ENCODE measurements around the gene SEMA3B.

SEMA3B gene

DNA sequence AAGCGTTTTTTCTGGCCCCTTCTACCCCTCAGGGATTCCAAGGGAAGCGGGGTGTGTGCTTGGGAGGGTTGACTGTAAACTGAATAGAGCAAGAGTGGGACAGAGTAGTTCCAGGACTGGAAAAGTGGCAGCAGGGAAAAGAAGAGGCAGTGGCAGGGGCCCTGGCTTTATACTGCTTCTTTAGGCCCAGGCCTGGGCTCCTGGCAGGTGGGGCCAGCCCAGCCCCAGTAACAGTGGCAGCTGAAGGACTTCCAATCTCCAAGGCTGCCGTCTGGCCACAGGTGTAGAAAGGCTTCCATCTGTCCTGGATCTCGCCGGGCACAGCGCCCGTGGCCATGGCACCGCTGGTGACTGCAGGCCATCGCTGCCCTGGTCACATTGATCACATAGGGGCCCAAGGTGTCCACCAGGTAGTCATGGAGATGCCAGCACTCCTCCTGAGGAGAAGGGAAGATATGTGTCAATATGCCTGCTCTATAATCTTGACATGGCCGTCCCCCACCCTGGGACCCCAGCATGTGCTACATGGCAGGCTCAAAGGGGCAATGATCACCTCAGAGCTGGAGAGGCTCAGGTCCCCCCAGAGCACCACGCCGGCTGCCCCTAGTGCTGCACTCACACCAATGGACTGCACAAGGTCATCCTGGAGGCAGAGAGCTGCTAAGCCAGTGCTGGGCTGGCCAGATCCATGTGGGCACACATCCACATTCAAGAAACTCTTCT is 24.3 kb downstream of the SEMA3B start:
- no peaks in the 10 kb centered on the region for H3K9me3 Mint-ChIP-seq
- H3K27me3 Mint-ChIP-seq = no peaks in the 10 kb centered on the region
- intact Hi-C loops (cut with micrococcal nuclease) = no loop called here
- H3K27ac Mint-ChIP-seq = peak overlapping the region; percentile 80
- no peak overlapping the region for H3K4me3 Mint-ChIP-seq
- peaks cover 26% of the 10 kb centered on the region for H3K4me1 Mint-ChIP-seq (ENCODE audit: low read depth)
- H3K36me3 Mint-ChIP-seq (ENCODE audit: low read depth) = peaks cover 37% of the 10 kb centered on the region

DNA sequence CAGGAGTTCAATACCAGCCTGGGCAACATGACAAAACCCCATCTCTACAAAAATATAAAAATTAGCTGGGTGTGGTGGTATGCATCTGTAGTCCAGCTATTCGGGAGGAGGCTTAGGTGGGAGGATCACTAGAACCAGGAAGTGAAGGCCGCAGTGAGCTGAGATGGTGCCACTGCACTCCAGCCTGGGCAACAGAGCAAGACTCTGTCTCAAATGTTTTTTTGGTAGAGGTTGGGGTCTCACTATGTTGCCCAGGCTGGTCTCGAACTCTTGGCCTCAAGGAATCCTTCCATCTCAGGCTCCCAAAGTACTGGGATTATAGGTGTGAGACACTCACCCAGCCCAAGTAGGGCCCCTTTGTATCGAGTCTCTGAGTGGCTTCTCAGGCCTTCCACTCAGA is 25.1 kb downstream of the SEMA3B start:
- H3K27ac Mint-ChIP-seq = peak overlapping the region; percentile 22
- intact Hi-C loops (cut with micrococcal nuclease) = no loop called here

DNA sequence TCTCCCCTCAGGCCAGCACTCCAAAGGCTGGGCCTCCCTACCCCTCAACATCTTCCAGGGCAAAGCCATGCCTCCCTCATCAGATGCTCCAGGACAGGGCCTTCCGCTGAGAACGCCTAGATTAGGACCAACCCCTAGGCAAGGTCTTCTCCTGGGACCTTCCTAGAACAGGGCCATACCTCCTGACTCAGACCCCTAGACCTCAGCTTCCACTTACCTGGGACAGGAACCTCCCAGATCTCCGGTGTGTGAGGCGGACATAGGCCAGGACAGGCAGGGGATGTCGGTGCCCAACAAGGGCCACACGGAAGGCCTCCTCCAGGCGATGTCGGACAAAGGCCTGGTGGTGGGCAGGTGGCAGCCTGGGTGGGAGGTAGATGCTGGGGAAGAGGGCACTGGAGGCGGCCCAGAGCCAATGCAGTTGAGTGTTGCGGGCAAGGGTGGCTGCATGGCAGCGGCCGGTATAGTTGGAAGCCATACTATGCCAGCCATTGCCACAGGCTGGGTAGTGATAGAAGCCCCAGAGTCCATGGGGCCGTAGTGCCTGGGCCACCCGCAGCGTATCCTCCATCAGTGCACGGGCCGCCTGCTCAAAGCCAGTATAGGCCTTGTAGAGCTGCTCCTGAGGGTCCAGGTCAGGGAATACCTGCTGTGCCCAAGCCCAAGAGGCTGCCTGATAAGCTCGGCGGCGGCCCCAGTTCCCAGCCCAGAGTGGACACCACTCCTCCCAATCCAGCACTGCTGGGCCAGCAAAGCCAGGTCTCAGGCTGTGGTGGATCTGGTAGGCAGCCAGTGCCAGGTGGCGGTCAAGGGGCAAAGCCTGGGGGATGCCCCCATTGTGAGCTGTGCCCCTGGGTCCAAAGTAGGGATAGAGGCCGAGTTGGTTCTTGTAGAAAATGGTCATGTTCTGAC is 25.8 kb downstream of the SEMA3B start:
- Mint-ChIP-seq H3K4me3 (no peak overlapping the region), H3K9me3 (no peaks in the 10 kb centered on the region), H3K27me3 (no peaks in the 10 kb centered on the region), H3K36me3 (ENCODE audit: low read depth) (peaks cover 29% of the 10 kb centered on the region), H3K4me1 (ENCODE audit: low read depth) (peaks cover 28% of the 10 kb centered on the region), H3K27ac (peak overlapping the region; percentile 22)
- intact Hi-C loops (cut with micrococcal nuclease) = no loop called here

More for the DNA sequence above, 25.1 kb downstream of the SEMA3B start:
- Mint-ChIP-seq H3K9me3 (no peaks in the 10 kb centered on the region), H3K4me1 (ENCODE audit: low read depth) (peaks cover 28% of the 10 kb centered on the region), H3K4me3 (no peak overlapping the region), H3K36me3 (ENCODE audit: low read depth) (peaks cover 33% of the 10 kb centered on the region), H3K27me3 (no peaks in the 10 kb centered on the region)

DNA sequence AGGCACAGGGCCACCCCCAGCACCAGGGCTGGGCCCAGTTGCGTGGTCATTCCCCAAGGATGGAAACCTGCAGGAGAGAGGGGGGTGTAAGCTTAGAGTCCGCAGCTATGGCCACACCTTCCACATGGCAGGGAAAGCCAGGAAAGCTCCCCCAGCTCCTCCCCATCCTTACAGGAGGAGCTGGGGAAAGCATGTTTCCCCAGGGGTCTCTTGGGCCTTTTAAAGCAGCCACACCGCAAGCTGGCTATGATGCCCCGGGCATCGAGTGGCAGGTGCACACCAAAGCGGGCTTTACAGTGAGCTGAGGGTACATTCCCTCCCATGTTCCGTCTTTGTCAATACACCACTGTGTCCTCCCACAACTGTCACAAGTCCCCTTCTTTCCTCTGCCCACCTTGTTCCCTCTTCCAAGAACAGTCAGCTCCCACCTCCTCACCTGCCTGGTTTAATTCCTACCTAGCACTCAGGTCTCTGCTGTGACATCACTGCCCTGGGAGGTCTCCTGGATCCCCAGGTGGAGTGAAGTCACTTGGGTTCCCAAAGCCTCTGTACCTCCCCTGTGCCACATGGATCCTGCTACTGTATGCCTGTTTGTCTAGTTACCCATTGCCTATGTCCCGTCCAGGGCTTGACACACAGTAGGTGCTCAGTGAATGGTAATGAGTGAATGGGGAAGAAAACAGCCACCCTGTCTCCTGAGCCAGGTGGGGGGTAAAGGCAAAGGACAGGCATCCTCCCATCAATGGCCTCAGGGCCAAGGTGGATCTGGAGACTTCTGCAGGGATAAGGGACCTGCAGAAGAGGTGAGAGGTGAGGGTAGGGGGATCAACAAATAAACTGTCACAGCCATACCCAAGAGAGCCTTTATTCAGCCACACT is 26.8 kb downstream of the SEMA3B start:
- Mint-ChIP-seq H3K27me3 (no peaks in the 10 kb centered on the region), H3K4me1 (ENCODE audit: low read depth) (peaks cover 38% of the 10 kb centered on the region), H3K27ac (no peak overlapping the region)

DNA sequence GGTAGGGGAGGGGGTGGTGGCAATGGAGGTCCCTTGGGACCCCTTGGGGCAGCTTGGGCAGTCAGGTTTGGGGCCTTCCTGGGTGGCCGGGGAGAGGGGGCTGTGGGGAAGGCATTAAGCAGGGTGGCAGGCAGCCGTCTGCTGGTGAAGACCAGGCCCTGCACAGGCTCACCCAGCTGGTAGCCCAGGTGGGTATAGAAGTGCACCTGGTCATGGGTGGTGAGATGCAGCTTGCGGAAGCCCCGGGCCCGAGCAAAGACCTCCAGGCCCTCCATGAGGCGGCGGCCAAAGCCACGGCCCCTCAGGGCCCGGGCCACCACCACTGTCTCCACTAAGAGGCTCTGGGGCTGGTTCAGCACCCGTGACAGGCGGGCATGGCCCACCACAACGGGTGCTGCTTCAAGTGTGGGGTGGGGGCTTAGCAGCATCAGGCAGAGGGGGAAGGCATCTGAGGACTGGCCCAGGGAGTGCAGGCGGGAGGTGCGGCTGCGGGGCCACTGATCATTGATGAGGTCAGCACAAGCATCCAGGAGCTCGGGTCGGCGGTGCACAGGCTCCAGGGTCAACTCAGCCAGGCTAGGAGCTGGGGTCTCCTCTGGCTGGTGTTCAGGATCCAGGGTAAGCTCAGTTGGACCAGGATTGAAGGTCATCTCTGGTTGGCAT is 27.9 kb downstream of the SEMA3B start:
- Mint-ChIP-seq H3K27me3 (no peaks in the 10 kb centered on the region), H3K27ac (no peak overlapping the region)

More for the DNA sequence above, 26.8 kb downstream of the SEMA3B start:
- Mint-ChIP-seq H3K36me3 (ENCODE audit: low read depth) (peaks cover 19% of the 10 kb centered on the region), H3K9me3 (no peaks in the 10 kb centered on the region), H3K4me3 (no peak overlapping the region)
- intact Hi-C loops (cut with micrococcal nuclease) = no loop called here

DNA sequence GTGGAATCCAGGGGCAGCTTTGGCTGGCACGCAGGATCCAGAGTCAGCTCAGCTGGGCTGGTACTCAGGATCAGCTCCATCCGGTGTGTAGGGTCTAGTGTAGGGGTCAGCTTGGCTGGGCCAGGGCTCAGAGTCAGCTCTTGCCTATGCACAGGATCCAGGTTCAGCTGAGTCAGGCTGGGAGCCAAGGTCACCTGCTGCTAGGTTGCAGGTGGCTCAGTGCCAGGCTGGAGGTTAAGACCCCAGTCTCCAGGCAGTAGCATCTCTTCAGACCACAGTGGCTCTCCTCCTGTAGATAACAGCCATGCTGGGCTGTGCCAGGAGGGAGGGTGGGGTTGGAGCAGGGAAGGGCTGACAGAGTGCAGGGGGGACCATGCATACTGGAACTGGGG is 28.4 kb downstream of the SEMA3B start:
- peaks cover 37% of the 10 kb centered on the region for H3K4me1 Mint-ChIP-seq (ENCODE audit: low read depth)
- no peaks in the 10 kb centered on the region for H3K9me3 Mint-ChIP-seq
- H3K36me3 Mint-ChIP-seq (ENCODE audit: low read depth) = peaks cover 19% of the 10 kb centered on the region
- intact Hi-C loops (cut with micrococcal nuclease) = no loop called here
- no peaks in the 10 kb centered on the region for H3K27me3 Mint-ChIP-seq
- no peak overlapping the region for H3K4me3 Mint-ChIP-seq
- peak overlapping the region; percentile 96 for H3K27ac Mint-ChIP-seq

More for the DNA sequence above, 27.9 kb downstream of the SEMA3B start:
- Mint-ChIP-seq H3K4me1 (ENCODE audit: low read depth) (peaks cover 35% of the 10 kb centered on the region), H3K36me3 (ENCODE audit: low read depth) (peaks cover 19% of the 10 kb centered on the region), H3K4me3 (no peak overlapping the region), H3K9me3 (no peaks in the 10 kb centered on the region)
- intact Hi-C loops (cut with micrococcal nuclease) = no loop called here

DNA sequence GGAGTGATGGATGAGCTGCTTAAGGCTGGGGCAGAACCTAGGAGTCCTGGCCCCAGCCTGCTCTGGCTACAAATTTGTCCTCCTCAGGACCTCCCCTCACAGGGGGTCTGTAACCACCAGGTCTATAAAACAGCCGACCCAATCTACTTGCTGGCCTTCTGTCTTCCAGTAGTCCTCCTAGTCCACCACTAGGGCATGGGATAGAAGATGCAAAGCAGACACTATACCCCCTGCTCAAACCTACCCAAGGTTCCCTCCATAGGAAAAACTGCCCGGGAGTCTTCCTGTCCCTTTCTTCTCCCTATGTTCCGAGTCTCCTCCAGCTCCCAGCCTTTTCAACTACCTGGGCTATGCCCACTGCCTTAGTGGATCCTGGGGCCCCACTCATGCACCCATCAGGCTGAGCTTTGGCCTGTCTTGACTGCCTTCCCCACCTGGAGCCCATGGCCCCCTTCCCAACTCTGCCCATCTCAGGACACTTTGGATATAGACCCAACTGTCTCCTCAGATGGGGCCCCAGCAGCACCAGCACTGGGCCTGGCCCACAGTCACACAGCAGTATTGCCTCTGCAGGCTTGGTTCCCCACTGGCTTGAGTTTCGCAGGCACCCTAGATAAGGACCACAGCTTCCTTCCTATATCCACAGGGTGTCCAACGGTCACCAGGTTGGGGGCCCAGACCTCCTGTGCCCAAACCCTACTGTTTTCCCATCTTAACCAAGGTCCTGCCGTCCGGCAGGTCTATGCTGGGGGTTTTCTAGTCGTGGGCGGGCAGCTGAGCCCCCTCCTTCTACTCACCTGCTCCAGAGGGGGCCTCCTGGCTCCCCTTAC is 29.2 kb downstream of the SEMA3B start:
- H3K4me1 Mint-ChIP-seq (ENCODE audit: low read depth) = peaks cover 37% of the 10 kb centered on the region
- peaks cover 19% of the 10 kb centered on the region for H3K36me3 Mint-ChIP-seq (ENCODE audit: low read depth)
- H3K27ac Mint-ChIP-seq = peak overlapping the region; percentile 96
- no peaks in the 10 kb centered on the region for H3K9me3 Mint-ChIP-seq
- H3K27me3 Mint-ChIP-seq = no peaks in the 10 kb centered on the region
- intact Hi-C loops (cut with micrococcal nuclease) = no loop called here
- H3K4me3 Mint-ChIP-seq = peak overlapping the region; percentile 86

DNA sequence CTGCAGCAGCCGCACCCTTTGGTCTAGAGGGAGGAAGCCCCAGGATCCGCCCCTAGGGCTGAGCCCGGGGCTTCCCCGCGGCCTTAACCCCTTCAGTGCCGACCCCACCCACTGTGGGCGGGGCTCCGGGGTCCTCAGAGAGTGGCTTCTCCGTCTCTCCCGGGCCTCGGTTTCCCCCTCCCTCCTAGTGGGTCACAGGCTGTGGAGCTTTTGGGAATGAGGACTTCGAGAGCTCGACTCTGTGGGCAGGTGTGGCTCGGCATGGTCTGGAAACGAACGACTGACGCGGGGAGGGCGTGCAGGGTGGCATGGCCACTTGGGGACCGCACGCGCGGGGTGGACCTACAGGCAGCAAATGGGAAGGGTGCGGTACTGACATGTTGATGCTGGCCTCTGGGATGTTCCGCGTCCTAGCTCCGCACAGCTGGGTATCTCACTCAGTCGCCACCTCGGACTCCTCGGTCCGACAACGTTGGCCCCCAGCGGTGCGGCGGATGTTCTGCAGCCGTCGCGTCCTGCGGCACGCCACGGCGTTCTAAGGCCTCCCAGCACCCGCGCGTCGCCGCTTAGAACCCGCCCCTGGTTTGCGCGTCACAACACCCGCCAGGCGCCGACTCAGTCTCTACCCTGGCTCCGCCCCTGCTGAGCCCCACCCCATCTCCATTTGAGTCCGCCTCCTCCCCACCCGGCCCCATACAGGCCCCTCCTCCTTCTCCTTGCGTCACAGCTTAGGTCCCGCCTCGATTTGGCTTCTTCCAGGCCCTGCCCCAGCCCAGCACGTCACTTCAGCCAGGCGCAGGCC is 30.1 kb downstream of the SEMA3B start, which contains the start of the genes HYAL3 and NAA80:
HYAL3 (minus strand) TSS at position 570 of the 802 bp plus-strand sequence. CDS start 3,803 bp downstream, outside the sequence.
NAA80 (minus strand) TSS at position 570 of the 802 bp plus-strand sequence. CDS start 1,942 bp downstream, outside the sequence.
- H3K27ac Mint-ChIP-seq = peak within 1 kb of the TSS; percentile 96
- peaks cover 19% of the 10 kb centered on the region for H3K36me3 Mint-ChIP-seq (ENCODE audit: low read depth)
- no peaks in the 10 kb centered on the region for H3K9me3 Mint-ChIP-seq
- H3K4me3 Mint-ChIP-seq = peak within 1 kb of the TSS; percentile 86
- H3K4me1 Mint-ChIP-seq (ENCODE audit: low read depth) = peaks cover 41% of the 10 kb centered on the region
- H3K27me3 Mint-ChIP-seq = no peaks in the 10 kb centered on the region
- intact Hi-C loops (cut with micrococcal nuclease) = loop anchor here (1.0 kb wide), 1 partner anchor 22 kb away; no protein-coding TSS in a partner anchor

DNA sequence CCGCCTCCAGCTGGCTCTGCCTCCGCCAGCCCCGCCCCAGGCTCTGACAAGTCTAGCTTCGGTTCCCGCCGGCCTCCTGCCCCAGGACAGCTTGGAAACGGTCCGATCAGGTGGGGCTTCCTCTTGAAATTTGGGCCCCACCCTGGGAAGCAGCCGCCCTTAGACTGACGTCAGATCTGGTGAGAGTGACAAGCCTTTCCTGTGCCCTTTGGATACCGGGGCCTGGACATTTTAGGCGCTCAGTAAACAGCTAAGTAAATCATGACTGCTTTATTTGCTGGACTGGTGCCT is 30.6 kb downstream of the SEMA3B start:
- peaks cover 41% of the 10 kb centered on the region for H3K4me1 Mint-ChIP-seq (ENCODE audit: low read depth)
- peak overlapping the region; percentile 86 for H3K4me3 Mint-ChIP-seq
- peak overlapping the region; percentile 96 for H3K27ac Mint-ChIP-seq
- H3K36me3 Mint-ChIP-seq (ENCODE audit: low read depth) = peaks cover 19% of the 10 kb centered on the region
- no peaks in the 10 kb centered on the region for H3K27me3 Mint-ChIP-seq
- intact Hi-C loops (cut with micrococcal nuclease) = loop anchor here (1.0 kb wide), 1 partner anchor 22 kb away; no protein-coding TSS in a partner anchor
- H3K9me3 Mint-ChIP-seq = no peaks in the 10 kb centered on the region

DNA sequence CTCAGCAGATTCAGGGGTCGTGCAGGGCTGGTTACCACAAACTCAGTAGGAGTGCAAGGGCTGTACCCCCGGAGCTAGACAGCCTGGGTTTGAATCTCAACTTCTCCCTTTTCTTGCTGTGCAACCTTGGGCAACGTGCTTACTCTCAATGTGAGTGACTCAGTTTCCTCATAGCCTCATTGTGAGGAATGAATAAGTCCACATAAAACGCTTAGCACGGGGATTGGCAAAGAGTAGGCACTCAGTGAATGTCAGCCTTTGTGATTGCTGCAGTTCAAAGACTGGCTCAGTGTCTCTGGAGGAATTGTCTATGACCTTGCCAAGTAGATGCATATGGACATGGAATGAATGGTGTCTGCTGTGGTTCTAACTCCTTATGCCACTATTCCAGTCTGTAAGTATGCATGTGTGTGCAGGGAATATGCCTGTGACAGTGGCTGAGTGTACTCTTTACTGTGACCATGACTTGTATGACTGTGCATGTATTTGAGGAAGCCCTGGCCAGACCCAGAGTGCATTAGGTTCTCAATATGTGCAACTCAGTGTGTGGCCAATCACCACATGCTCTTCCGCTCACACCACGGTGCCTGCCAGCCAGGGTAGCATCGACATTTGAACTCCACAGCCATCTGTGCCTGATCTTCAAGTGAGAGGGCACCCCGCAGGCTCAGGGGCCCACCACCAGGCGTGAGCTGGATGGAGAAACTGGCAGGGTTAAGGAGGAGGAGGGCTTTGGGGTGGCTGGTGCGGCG is 31.2 kb downstream of the SEMA3B start:
- peak overlapping the region; percentile 96 for H3K27ac Mint-ChIP-seq
- H3K4me3 Mint-ChIP-seq = peak overlapping the region; percentile 86
- H3K36me3 Mint-ChIP-seq (ENCODE audit: low read depth) = peaks cover 19% of the 10 kb centered on the region
- no peaks in the 10 kb centered on the region for H3K9me3 Mint-ChIP-seq
- no peaks in the 10 kb centered on the region for H3K27me3 Mint-ChIP-seq
- peaks cover 41% of the 10 kb centered on the region for H3K4me1 Mint-ChIP-seq (ENCODE audit: low read depth)
- intact Hi-C loops (cut with micrococcal nuclease) = loop anchor here (1.0 kb wide), 1 partner anchor 21 kb away; no protein-coding TSS in a partner anchor

DNA sequence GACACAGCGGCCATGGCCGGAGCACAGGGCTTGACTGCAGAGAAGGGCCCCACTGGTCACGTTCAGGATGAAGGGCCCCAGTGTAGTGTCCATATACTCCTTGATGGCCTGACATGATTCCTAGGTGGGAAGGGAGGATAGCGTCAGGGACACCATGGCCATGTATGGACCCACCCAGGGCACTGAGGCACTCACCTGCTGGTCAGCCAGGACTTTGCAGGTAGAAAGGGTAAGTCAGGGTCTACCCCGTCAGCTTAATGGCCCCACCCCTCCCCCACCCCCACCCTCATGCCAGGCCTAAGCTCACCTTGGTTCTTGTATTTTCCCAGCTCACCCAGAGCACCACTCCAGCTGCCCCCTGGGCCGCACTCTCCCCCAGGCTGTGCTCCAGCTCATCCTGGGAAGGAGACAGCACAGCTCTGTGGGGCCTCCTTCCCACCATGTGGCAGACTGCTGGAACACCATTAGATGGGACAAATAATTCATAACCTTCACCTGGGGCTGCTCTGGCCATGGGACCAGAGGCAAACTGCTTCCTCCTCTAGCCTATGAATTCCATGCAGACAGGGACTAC is 31.8 kb downstream of the SEMA3B start:
- Mint-ChIP-seq H3K36me3 (ENCODE audit: low read depth) (peaks cover 19% of the 10 kb centered on the region), H3K4me1 (ENCODE audit: low read depth) (peaks cover 41% of the 10 kb centered on the region), H3K9me3 (no peaks in the 10 kb centered on the region), H3K27ac (peak overlapping the region; percentile 96), H3K4me3 (peak overlapping the region; percentile 86), H3K27me3 (no peaks in the 10 kb centered on the region)
- intact Hi-C loops (cut with micrococcal nuclease) = no loop called here
